ENCODE data around the gene ITPK1. TPM values are rescaled to one million over a fixed set of nuclear protein-coding genes. Genes with fewer than 3 reads are reported as not detected.
A peak's percentile ranks its signal among the peaks of the same experiment; 100 is the strongest.

The ITPK1 gene
- total RNA-seq, 2 experiments from 2014 or later, result 63.7 to 71.0 TPM

GRCh38 chr14:93014058-93015023, 101.4 kb downstream of the ITPK1 start:
- Mint-ChIP-seq H3K9me3 (no peaks in the 10 kb centered on the region), H3K27me3 (no peaks in the 10 kb centered on the region), H3K36me3 (ENCODE audit: low read depth) (no peaks in the 10 kb centered on the region), H3K4me1 (peaks cover 14% of the 10 kb centered on the region), H3K27ac (peak overlapping the region; percentile 16), H3K4me3 (no peak overlapping the region)
- ChIA-PET POLR2A (no interaction called here), CTCF (interaction anchor here (1.1 kb wide), 1 partner anchor 99 kb away, joined by 3 read pairs; no protein-coding TSS in a partner anchor)
- DNase-seq, result no peak

- Mint-ChIP-seq H3K4me3 (no peak overlapping the region), H3K27me3 (no peaks in the 10 kb centered on the region), H3K36me3 (ENCODE audit: low read depth) (no peaks in the 10 kb centered on the region), H3K9me3 (no peaks in the 10 kb centered on the region), H3K4me1 (peaks cover 14% of the 10 kb centered on the region), H3K27ac (no peak overlapping the region)
- no peak for DNase-seq
- CTCF ChIA-PET, result no interaction called here
- POLR2A ChIA-PET, result no interaction called here
These were observed 102.6 kb downstream of the ITPK1 start for GRCh38 chr14:93012951-93013719.

- no peak overlapping the region for H3K27ac Mint-ChIP-seq
- ChIA-PET CTCF (no interaction called here), POLR2A (no interaction called here)
- no peak overlapping the region for H3K4me3 Mint-ChIP-seq
- no peaks in the 10 kb centered on the region for H3K9me3 Mint-ChIP-seq
- H3K27me3 Mint-ChIP-seq, result no peaks in the 10 kb centered on the region
- H3K36me3 Mint-ChIP-seq (ENCODE audit: low read depth), result no peaks in the 10 kb centered on the region
- DNase-seq, result no peak
- H3K4me1 Mint-ChIP-seq, result peaks cover 14% of the 10 kb centered on the region
These were observed 103.2 kb downstream of the ITPK1 start for GRCh38 chr14:93012506-93012905.

- Mint-ChIP-seq H3K36me3 (ENCODE audit: low read depth) (no peaks in the 10 kb centered on the region), H3K27ac (no peak overlapping the region), H3K4me1 (peaks cover 14% of the 10 kb centered on the region), H3K4me3 (no peak overlapping the region), H3K27me3 (no peaks in the 10 kb centered on the region), H3K9me3 (no peaks in the 10 kb centered on the region)
- no peak for DNase-seq
- ChIA-PET CTCF (interaction anchor here (0.6 kb wide), 1 partner anchor 190 kb away, joined by 3 read pairs; no protein-coding TSS in a partner anchor), POLR2A (no interaction called here)
These were observed 103.9 kb downstream of the ITPK1 start for GRCh38 chr14:93011650-93012325.

GRCh38 chr14:93011141-93011529, 104.6 kb downstream of the ITPK1 start:
- H3K27ac Mint-ChIP-seq, result no peak overlapping the region
- POLR2A ChIA-PET, result no interaction called here
- no peaks in the 10 kb centered on the region for H3K9me3 Mint-ChIP-seq
- CTCF ChIA-PET, result interaction anchor here (0.6 kb wide), 1 partner anchor 191 kb away, joined by 3 read pairs; no protein-coding TSS in a partner anchor
- H3K4me3 Mint-ChIP-seq, result no peak overlapping the region
- H3K4me1 Mint-ChIP-seq, result peaks cover 14% of the 10 kb centered on the region
- no peaks in the 10 kb centered on the region for H3K36me3 Mint-ChIP-seq (ENCODE audit: low read depth)
- no peak for DNase-seq
- no peaks in the 10 kb centered on the region for H3K27me3 Mint-ChIP-seq

GRCh38 chr14:93010522-93011140, 105.1 kb downstream of the ITPK1 start:
- CTCF ChIA-PET, result no interaction called here
- no peak for DNase-seq
- H3K9me3 Mint-ChIP-seq, result no peaks in the 10 kb centered on the region
- H3K27me3 Mint-ChIP-seq, result no peaks in the 10 kb centered on the region
- POLR2A ChIA-PET, result no interaction called here
- no peak overlapping the region for H3K27ac Mint-ChIP-seq
- no peak overlapping the region for H3K4me3 Mint-ChIP-seq
- peaks cover 14% of the 10 kb centered on the region for H3K4me1 Mint-ChIP-seq
- H3K36me3 Mint-ChIP-seq (ENCODE audit: low read depth), result no peaks in the 10 kb centered on the region

- H3K9me3 Mint-ChIP-seq, result no peaks in the 10 kb centered on the region
These were observed 105.6 kb downstream of the ITPK1 start for GRCh38 chr14:93010130-93010499.

GRCh38 chr14:93009471-93010129, 106.1 kb downstream of the ITPK1 start:
- Mint-ChIP-seq H3K4me3 (no peak overlapping the region), H3K27ac (no peak overlapping the region), H3K4me1 (peaks cover 14% of the 10 kb centered on the region), H3K27me3 (no peaks in the 10 kb centered on the region), H3K36me3 (ENCODE audit: low read depth) (no peaks in the 10 kb centered on the region), H3K9me3 (no peaks in the 10 kb centered on the region)
- POLR2A ChIA-PET, result interaction anchor here (0.6 kb wide), 1 partner anchor 16 kb away, joined by 3 read pairs; no protein-coding TSS in a partner anchor
- DNase-seq, result no peak
- CTCF ChIA-PET, result no interaction called here

More at GRCh38 chr14:93010130-93010499, 105.6 kb downstream of the ITPK1 start:
- Mint-ChIP-seq H3K27ac (no peak overlapping the region), H3K4me1 (peaks cover 14% of the 10 kb centered on the region), H3K36me3 (ENCODE audit: low read depth) (no peaks in the 10 kb centered on the region), H3K4me3 (no peak overlapping the region), H3K27me3 (no peaks in the 10 kb centered on the region)
- POLR2A ChIA-PET, result no interaction called here
- CTCF ChIA-PET, result no interaction called here
- no peak for DNase-seq

- POLR2A ChIA-PET, result no interaction called here
These were observed 107.3 kb downstream of the ITPK1 start for GRCh38 chr14:93008381-93008780.

GRCh38 chr14:93007225-93007997, 108.3 kb downstream of the ITPK1 start:
- ChIA-PET POLR2A (no interaction called here), CTCF (no interaction called here)
- no peak for DNase-seq
- H3K4me1 Mint-ChIP-seq, result peaks cover 6% of the 10 kb centered on the region
- H3K9me3 Mint-ChIP-seq, result no peaks in the 10 kb centered on the region
- no peaks in the 10 kb centered on the region for H3K27me3 Mint-ChIP-seq
- H3K27ac Mint-ChIP-seq, result no peak overlapping the region
- H3K36me3 Mint-ChIP-seq (ENCODE audit: low read depth), result no peaks in the 10 kb centered on the region
- H3K4me3 Mint-ChIP-seq, result no peak overlapping the region

More at GRCh38 chr14:93008381-93008780, 107.3 kb downstream of the ITPK1 start:
- Mint-ChIP-seq H3K4me3 (no peak overlapping the region), H3K27ac (no peak overlapping the region), H3K27me3 (no peaks in the 10 kb centered on the region), H3K4me1 (peaks cover 7% of the 10 kb centered on the region), H3K36me3 (ENCODE audit: low read depth) (no peaks in the 10 kb centered on the region), H3K9me3 (no peaks in the 10 kb centered on the region)
- CTCF ChIA-PET, result no interaction called here
- no peak for DNase-seq

- Mint-ChIP-seq H3K9me3 (no peaks in the 10 kb centered on the region), H3K36me3 (ENCODE audit: low read depth) (no peaks in the 10 kb centered on the region), H3K27me3 (no peaks in the 10 kb centered on the region), H3K27ac (no peak overlapping the region), H3K4me3 (no peak overlapping the region), H3K4me1 (peaks cover 2% of the 10 kb centered on the region)
- CTCF ChIA-PET, result interaction anchor here (1.4 kb wide), 1 partner anchor 18 kb away, joined by 3 read pairs; no protein-coding TSS in a partner anchor
- no peak for DNase-seq
- POLR2A ChIA-PET, result no interaction called here
These were observed 109.1 kb downstream of the ITPK1 start for GRCh38 chr14:93006567-93007051.

All from activated CD4-positive, alpha-beta T cell treated with anti-CD3 and anti-CD28 coated beads, Interleukin-2, amount 10 ng/mL, durations not matched to agents 7 days and 5 days (primary cell).